EH (cell line): ENCODE data around the gene HADHB.
"Not testable (repeated sequence)": the region's sequence is repeated elsewhere in the genome, so short reads cannot be mapped to it uniquely, and the experiment has no call there.

Experiments used
- DNase-seq: peaks from one replicate; pipeline ENCODE4 v3.0.0-alpha.2; 2015; ENCODE audit warnings: low read depth

Gene HADHB

DNA sequence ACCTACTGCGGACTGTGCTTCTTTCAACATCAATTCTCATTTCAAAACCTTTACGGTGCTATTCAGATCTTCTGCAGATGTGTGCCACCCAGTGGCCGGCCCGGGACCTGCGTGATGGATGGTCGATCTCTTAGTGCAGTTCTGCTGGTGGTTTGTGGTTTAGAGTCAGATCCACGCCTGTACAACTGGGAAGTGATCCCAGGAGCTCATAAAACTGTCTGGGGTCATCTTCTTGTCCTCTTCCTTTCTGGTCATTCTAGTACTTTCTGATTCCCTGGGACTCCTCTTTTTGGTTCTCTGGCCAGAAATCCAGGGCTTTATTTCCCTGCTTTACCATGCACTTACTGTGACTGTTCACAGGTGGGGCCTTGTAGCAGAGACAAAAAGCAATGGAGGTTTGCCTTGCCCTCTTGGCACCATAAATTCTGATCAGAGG lies 85.4 kb downstream of the HADHB start:
- peak; percentile 93 for DNase-seq

DNA sequence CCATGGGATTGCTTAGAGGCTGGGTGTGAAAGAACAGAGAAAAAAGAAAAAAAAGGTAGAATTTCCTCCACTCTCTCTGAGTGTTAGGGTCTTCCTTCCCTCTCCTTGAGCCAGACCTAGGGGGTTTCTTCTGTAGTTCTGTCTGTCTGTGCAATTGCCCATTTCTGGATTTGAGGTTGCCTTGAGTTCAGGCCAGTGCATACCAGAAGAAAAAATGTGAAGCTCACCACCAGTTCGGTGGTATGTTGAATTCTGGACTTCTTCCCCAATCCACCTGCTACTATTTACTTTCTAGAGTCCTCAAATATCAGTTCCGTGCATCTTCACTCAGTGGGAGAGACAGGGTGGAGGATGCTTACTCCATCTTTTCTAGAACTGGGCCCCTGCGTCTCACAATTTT lies 85.9 kb downstream of the HADHB start:
- peak; percentile 71 for DNase-seq

DNA sequence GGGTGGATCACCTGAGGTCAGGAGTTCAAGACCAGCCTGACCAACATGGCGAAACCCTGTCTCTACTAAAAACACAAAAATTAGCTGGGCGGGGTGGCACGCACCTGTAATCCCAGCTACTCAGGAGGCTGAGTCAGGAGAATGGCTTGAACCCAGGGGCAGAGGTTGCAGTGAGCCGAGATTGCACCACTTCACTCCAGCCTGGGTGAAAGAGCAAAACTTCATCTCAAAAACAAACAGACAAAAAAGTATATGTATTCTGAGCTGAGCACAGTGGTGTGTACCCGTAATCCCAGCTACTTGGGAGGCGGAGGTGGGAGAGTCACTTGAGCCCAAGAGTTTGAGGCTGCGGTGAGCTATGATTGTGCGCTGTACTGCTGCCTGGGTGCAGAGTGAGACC lies 86.6 kb downstream of the HADHB start:
- DNase-seq = not testable (repeated sequence)

DNA sequence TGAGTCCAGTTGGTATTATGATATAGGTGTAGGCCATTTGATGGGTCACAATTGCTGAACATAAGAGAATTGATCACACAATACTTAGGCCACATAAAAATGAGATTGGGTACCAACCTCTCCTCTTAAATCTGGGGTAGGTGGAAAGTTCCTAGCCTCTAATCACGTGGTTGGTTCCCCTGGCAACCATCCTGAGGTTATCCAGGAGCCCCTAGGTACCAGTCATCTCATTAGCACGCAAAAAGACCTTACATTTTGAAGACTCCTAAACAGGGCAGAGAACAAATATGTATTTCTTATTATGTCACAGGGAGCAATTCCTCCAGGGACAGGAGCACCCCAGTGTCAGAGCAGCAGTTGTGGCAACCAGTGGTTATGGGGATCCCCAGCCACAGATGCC lies 88.6 kb downstream of the HADHB start:
- no peak for DNase-seq

DNA sequence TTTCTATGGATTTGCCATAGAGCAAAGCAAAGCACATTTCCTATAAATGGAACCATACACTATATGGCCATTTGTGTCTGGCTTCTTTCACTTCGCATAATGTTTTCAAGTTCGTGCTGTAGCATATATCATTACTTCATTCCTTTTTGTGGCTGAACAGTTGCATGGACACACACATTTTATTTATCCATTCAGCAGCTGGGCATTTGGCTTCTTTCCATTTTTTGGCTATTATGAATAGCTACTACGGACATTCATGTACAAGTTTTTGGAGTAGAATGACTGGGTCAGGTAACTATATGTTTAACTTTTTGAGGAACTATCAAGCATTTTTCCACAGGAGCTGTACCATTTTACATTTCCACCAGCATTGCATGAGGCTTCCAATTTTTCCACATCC lies 90.5 kb downstream of the HADHB start:
- DNase-seq = no peak

- DNase-seq = no peak
Observed at GRCh38 chr2:26336719-26337118, 92.0 kb downstream of the HADHB start.

- no peak for DNase-seq
Observed at GRCh38 chr2:26337298-26337697, 92.6 kb downstream of the HADHB start.
